Stomach smooth muscle (tissue), 2 donors: ENCODE measurements around the gene NOP9.

Experiments
- H3K27ac ChIP-seq: one replicate; pipeline ENCODE4 v1.7.0; 2013; ENCODE audit warnings: mild to moderate bottlenecking, low read length, inconsistent platforms
- H3K27me3 ChIP-seq, 2 donors: one replicate each; pipeline ENCODE4 v1.7.0; 2013; ENCODE audit warnings: low read length in 2 of 2; ENCODE audit not compliant: insufficient read depth in 2 of 2, control insufficient read depth in 1 of 2
- H3K36me3 ChIP-seq, 2 donors: one replicate each; pipeline ENCODE4 v1.7.0; 2013; ENCODE audit warnings: low read length in 2 of 2; ENCODE audit not compliant: control insufficient read depth in 2 of 2, insufficient read depth in 2 of 2
- H3K4me1 ChIP-seq: one replicate; pipeline ENCODE4 v1.7.0; 2013; ENCODE audit warnings: low read length; ENCODE audit not compliant: control insufficient read depth, insufficient read depth
- H3K4me3 ChIP-seq, 2 donors: one replicate each; pipeline ENCODE4 v1.7.0; 2013; ENCODE audit warnings: low read length in 2 of 2
- H3K9ac ChIP-seq, 2 donors: one replicate each; pipeline ENCODE4 v1.7.0; 2013; ENCODE audit warnings: low read length in 2 of 2, mild to moderate bottlenecking in 1 of 2
- H3K9me3 ChIP-seq, 2 donors: one replicate each; pipeline ENCODE4 v1.7.0; 2013; ENCODE audit warnings: low read length in 2 of 2; ENCODE audit not compliant: control insufficient read depth in 2 of 2
- donor health status: healthy.
- donor health status: Pancreatic carcinoma.

The NOP9 gene

GRCh38 chr14:24264298-24264697, 35.4 kb upstream of the NOP9 start:
- Histone ChIP-seq H3K9ac (no peak overlapping the region), H3K27me3 (no peaks in the 10 kb centered on the region), H3K9me3 (no peaks in the 10 kb centered on the region), H3K4me3 (no peak overlapping the region), H3K4me1 (no peaks in the 10 kb centered on the region), H3K36me3 (peaks cover 4 to 17% of the 10 kb centered on the region in 2 donors), H3K27ac (no peak overlapping the region)

GRCh38 chr14:24266344-24267244, 33.1 kb upstream of the NOP9 start:
- no peaks in the 10 kb centered on the region for H3K9me3 ChIP-seq
- peaks cover 5% of the 10 kb centered on the region for H3K4me1 ChIP-seq
- H3K9ac ChIP-seq, result no peak overlapping the region
- no peaks in the 10 kb centered on the region for H3K27me3 ChIP-seq
- H3K36me3 ChIP-seq, result peaks cover 4 to 17% of the 10 kb centered on the region in 2 donors
- no peak overlapping the region for H3K4me3 ChIP-seq
- no peak overlapping the region for H3K27ac ChIP-seq

- no peaks in the 10 kb centered on the region for H3K9me3 ChIP-seq
- peaks cover 9% of the 10 kb centered on the region for H3K4me1 ChIP-seq
- no peak overlapping the region for H3K9ac ChIP-seq
- H3K27me3 ChIP-seq, result no peaks in the 10 kb centered on the region
- peaks cover 4 to 17% of the 10 kb centered on the region in 2 donors for H3K36me3 ChIP-seq
- no peak overlapping the region for H3K4me3 ChIP-seq
- no peak overlapping the region for H3K27ac ChIP-seq
These were observed 32.1 kb upstream of the NOP9 start for GRCh38 chr14:24267516-24267915.

GRCh38 chr14:24268225-24268624, 31.4 kb upstream of the NOP9 start:
- no peaks in the 10 kb centered on the region for H3K27me3 ChIP-seq
- H3K27ac ChIP-seq, result no peak overlapping the region
- peaks cover 9% of the 10 kb centered on the region for H3K4me1 ChIP-seq
- H3K9ac ChIP-seq, result no peak overlapping the region
- H3K9me3 ChIP-seq, result no peaks in the 10 kb centered on the region
- peaks cover 4 to 17% of the 10 kb centered on the region in 2 donors for H3K36me3 ChIP-seq
- H3K4me3 ChIP-seq, result no peak overlapping the region

GRCh38 chr14:24269368-24269767, 30.3 kb upstream of the NOP9 start:
- Histone ChIP-seq H3K27ac (no peak overlapping the region), H3K4me3 (no peak overlapping the region), H3K9ac (no peak overlapping the region), H3K4me1 (peaks cover 9% of the 10 kb centered on the region), H3K9me3 (no peaks in the 10 kb centered on the region), H3K36me3 (peaks cover 4 to 17% of the 10 kb centered on the region in 2 donors), H3K27me3 (no peaks in the 10 kb centered on the region)

- H3K27me3 ChIP-seq, result no peaks in the 10 kb centered on the region
- H3K27ac ChIP-seq, result no peak overlapping the region
- H3K9ac ChIP-seq, result no peak overlapping the region
- no peak overlapping the region for H3K4me3 ChIP-seq
- peaks cover 4 to 17% of the 10 kb centered on the region in 2 donors for H3K36me3 ChIP-seq
- peaks cover 9% of the 10 kb centered on the region for H3K4me1 ChIP-seq
- no peaks in the 10 kb centered on the region for H3K9me3 ChIP-seq
These were observed 29.6 kb upstream of the NOP9 start for GRCh38 chr14:24269910-24270536.

GRCh38 chr14:24270537-24271133, 29.0 kb upstream of the NOP9 start:
- Histone ChIP-seq H3K27ac (peak overlapping the region; percentile 94), H3K4me3 (peak overlapping the region; percentile 65 to 94), H3K9ac (peak overlapping the region; percentile 96 to 97), H3K36me3 (peaks cover 4 to 15% of the 10 kb centered on the region in 2 donors), H3K27me3 (no peaks in the 10 kb centered on the region), H3K9me3 (no peaks in the 10 kb centered on the region), H3K4me1 (peaks cover 9% of the 10 kb centered on the region)

- H3K9me3 ChIP-seq, result no peaks in the 10 kb centered on the region
- no peaks in the 10 kb centered on the region for H3K27me3 ChIP-seq
- H3K9ac ChIP-seq, result peak within 1 kb of the TSS; percentile 96 to 97
- H3K4me3 ChIP-seq, result peak within 1 kb of the TSS; percentile 65 to 94
- peak within 1 kb of the TSS; percentile 94 for H3K27ac ChIP-seq
- peaks cover 9% of the 10 kb centered on the region for H3K4me1 ChIP-seq
- peaks cover 4 to 10% of the 10 kb centered on the region in 2 donors for H3K36me3 ChIP-seq
These were observed 28.4 kb upstream of the NOP9 start, which contains the start of gene RABGGTA for GRCh38 chr14:24271134-24271833. RABGGTA (minus strand) TSS chr14:24271597; CDS start chr14:24271115, 482 bp downstream.

- no peaks in the 10 kb centered on the region for H3K27me3 ChIP-seq
- no peaks in the 10 kb centered on the region for H3K9me3 ChIP-seq
- peak overlapping the region; percentile 65 to 94 for H3K4me3 ChIP-seq
- H3K4me1 ChIP-seq, result peaks cover 9% of the 10 kb centered on the region
- H3K9ac ChIP-seq, result peak overlapping the region; percentile 96 to 97
- peaks cover 4 to 7% of the 10 kb centered on the region in 2 donors for H3K36me3 ChIP-seq
- H3K27ac ChIP-seq, result peak overlapping the region; percentile 94
These were observed 27.8 kb upstream of the NOP9 start for GRCh38 chr14:24271834-24272263.

GRCh38 chr14:24272467-24272866, 27.2 kb upstream of the NOP9 start:
- Histone ChIP-seq H3K27me3 (no peaks in the 10 kb centered on the region), H3K4me1 (peaks cover 9% of the 10 kb centered on the region), H3K9me3 (no peaks in the 10 kb centered on the region), H3K4me3 (no peak overlapping the region), H3K9ac (no peak overlapping the region), H3K27ac (no peak overlapping the region), H3K36me3 (peaks cover 3 to 7% of the 10 kb centered on the region in 2 donors)
